MCF 10A (cell line): ENCODE results near the gene TNFSF12. TPM values are rescaled to one million over a fixed set of nuclear protein-coding genes. Genes with fewer than 3 reads are reported as not detected.
A peak's percentile ranks its signal among the peaks of the same experiment; 100 is the strongest.

Source experiments
- BruUV-seq: library from RNA; stranded (reverse); fragments of 400-500 nt; replicated peaks from 2 replicates; lab custom pipeline; 2021; lab: Mats Ljungman, UMichigan
- CTCF ChIA-PET: fragments of 300-600 bp; sonication (Branson Sonifier 250); formaldehyde crosslinking; extraction: SDS; loops from one replicate; lab custom pipeline; 2021; ENCODE audit warnings: antibody characterized with exemption, inconsistent platforms; lab: Yijun Ruan, JAX
- POLR2A ChIA-PET: fragments of 300-600, 350-650 bp; sonication (Branson Sonifier 250); formaldehyde crosslinking; extraction: SDS; loops from one replicate; lab custom pipeline; 2020; ENCODE audit warnings: antibody characterized with exemption, inconsistent platforms; lab: Yijun Ruan, JAX
- DNase-seq: peaks from one replicate; pipeline ENCODE4 v3.0.0-alpha.2; 2018; ENCODE audit not compliant: unreplicated experiment
- H3K27ac Mint-ChIP-seq: one replicate; pipeline ENCODE4 v1.8.0; 2022; ENCODE audit warnings: mild to moderate bottlenecking, low read depth, mixed read lengths; ENCODE audit not compliant: unreplicated experiment
- H3K27me3 Mint-ChIP-seq: one replicate; pipeline ENCODE4 v1.8.0; 2022; ENCODE audit warnings: mixed read lengths; ENCODE audit not compliant: insufficient read depth, unreplicated experiment
- H3K36me3 Mint-ChIP-seq: one replicate; pipeline ENCODE4 v1.8.0; 2022; ENCODE audit warnings: mild to moderate bottlenecking, moderate library complexity, mixed read lengths; ENCODE audit not compliant: insufficient read depth, unreplicated experiment
- H3K4me1 Mint-ChIP-seq: one replicate; pipeline ENCODE4 v1.8.0; 2022; ENCODE audit warnings: mixed read lengths; ENCODE audit not compliant: insufficient read depth, unreplicated experiment
- H3K4me3 Mint-ChIP-seq: one replicate; pipeline ENCODE4 v1.8.0; 2022; ENCODE audit warnings: mild to moderate bottlenecking, moderate library complexity, mixed read lengths; ENCODE audit not compliant: unreplicated experiment
- H3K9me3 Mint-ChIP-seq: one replicate; pipeline ENCODE4 v1.8.0; 2022; ENCODE audit warnings: mixed read lengths; ENCODE audit not compliant: unreplicated experiment
- intact Hi-C: fragments of 100-400 bp; cut with micrococcal nuclease; formaldehyde crosslinking; loops from 2 replicates; pipeline ENCODE4 v1.14.1; 2022
- total RNA-seq: library from RNA; stranded (reverse); gene quantifications from 2 replicates; pipeline ENCODE4 v1.2.3, GENCODE V29; 2022
- TF ChIP-seq, protein P1 (sequence below): fragments of 200-600 bp; IDR thresholded peaks from one replicate; pipeline ENCODE4 v1.8.0; 2022; ENCODE audit warnings: antibody characterized with exemption, mild to moderate bottlenecking; ENCODE audit not compliant: unreplicated experiment

The TNFSF12 gene
- total RNA-seq, 1 experiment from 2014 or later = 3.9 TPM

DNA sequence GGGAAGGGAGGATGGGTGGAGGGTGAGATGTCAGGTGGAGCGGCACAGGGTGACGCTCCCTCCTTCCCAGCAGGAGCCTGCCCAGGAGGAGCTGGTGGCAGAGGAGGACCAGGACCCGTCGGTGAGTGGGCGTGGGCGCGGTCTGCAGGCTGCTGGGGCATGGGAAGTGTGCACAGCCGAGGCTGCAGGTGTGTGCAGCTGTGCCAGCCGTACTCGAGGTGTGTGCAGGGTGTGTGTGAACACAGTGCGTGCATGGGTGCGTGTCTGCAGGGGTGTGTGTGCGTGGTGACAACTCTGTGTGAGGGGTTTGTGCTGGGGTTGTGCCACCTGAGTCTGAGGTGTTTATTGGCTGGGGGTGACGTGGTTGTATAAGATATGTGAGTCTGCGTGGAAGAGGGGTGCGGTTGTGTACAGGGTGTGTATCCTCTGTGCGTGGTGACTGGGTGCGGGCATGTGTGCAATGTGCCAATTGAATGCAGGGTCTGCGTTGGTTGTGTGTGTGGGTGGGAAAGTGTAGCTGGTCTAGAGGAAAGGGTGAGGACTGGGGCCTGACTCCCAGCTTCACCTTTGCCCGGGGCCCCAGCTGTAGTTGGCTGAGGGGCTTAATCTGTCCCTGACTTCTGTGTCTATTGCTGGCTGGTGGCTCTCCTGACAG, 670 bp downstream of the TNFSF12 start:
- Mint-ChIP-seq H3K27me3 (no peaks in the 10 kb centered on the region), H3K9me3 (no peaks in the 10 kb centered on the region), H3K4me1 (no peaks in the 10 kb centered on the region), H3K4me3 (peak overlapping the region; percentile 62), H3K36me3 (no peaks in the 10 kb centered on the region), H3K27ac (no peak overlapping the region)
- CTCF ChIA-PET = interaction anchor here (0.5 to 4.4 kb wide), 5 partner anchors 11 to 311 kb away, joined by 3 to 22 read pairs (median 5); no protein-coding TSS in a partner anchor
- intact Hi-C loops = no loop called here
- peak; percentile 11 for DNase-seq
- BruUV-seq = no TSS peak
- TF ChIP-seq, protein P1, sequence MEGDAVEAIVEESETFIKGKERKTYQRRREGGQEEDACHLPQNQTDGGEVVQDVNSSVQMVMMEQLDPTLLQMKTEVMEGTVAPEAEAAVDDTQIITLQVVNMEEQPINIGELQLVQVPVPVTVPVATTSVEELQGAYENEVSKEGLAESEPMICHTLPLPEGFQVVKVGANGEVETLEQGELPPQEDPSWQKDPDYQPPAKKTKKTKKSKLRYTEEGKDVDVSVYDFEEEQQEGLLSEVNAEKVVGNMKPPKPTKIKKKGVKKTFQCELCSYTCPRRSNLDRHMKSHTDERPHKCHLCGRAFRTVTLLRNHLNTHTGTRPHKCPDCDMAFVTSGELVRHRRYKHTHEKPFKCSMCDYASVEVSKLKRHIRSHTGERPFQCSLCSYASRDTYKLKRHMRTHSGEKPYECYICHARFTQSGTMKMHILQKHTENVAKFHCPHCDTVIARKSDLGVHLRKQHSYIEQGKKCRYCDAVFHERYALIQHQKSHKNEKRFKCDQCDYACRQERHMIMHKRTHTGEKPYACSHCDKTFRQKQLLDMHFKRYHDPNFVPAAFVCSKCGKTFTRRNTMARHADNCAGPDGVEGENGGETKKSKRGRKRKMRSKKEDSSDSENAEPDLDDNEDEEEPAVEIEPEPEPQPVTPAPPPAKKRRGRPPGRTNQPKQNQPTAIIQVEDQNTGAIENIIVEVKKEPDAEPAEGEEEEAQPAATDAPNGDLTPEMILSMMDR = no peak
- POLR2A ChIA-PET = interaction anchor here (0.5 to 1.3 kb wide), 3 partner anchors 11 to 65 kb away, joined by 3 to 5 read pairs (median 4); partner anchors contain the start of gene FXR2

DNA sequence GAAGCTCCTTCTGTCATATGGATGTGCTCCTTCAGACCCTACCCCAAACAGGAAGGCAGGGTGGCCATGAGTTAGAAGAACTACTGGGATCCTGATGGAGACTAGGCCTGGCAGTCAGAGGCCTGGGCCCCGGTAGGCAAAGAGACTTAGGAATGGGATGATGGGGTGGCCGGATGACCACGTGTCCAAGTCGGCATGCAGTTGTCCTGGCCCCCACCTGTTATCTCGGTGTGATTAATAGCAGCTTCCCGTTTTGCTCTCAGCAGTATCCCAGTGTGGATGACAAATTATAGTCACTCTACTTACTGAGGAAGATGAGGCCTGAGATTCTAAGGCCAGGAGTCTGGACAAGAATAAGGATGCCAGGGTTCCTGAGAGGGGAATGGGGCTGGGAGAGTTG, 1.5 kb downstream of the TNFSF12 start:
- H3K36me3 Mint-ChIP-seq = no peaks in the 10 kb centered on the region
- ChIA-PET POLR2A (interaction anchor here (1.3 kb wide), 2 partner anchors 10 to 37 kb away, joined by 4 to 5 read pairs; no protein-coding TSS in a partner anchor), CTCF (interaction anchor here (0.5 to 4.4 kb wide), 3 partner anchors 10 to 312 kb away, joined by 4 to 22 read pairs (median 6); no protein-coding TSS in a partner anchor)
- intact Hi-C loops = no loop called here
- TF ChIP-seq, protein P1 = no peak
- no peaks in the 10 kb centered on the region for H3K9me3 Mint-ChIP-seq
- BruUV-seq = no TSS peak
- no peaks in the 10 kb centered on the region for H3K27me3 Mint-ChIP-seq
- peak overlapping the region; percentile 62 for H3K4me3 Mint-ChIP-seq
- no peak for DNase-seq
- no peak overlapping the region for H3K27ac Mint-ChIP-seq
- H3K4me1 Mint-ChIP-seq = no peaks in the 10 kb centered on the region

DNA sequence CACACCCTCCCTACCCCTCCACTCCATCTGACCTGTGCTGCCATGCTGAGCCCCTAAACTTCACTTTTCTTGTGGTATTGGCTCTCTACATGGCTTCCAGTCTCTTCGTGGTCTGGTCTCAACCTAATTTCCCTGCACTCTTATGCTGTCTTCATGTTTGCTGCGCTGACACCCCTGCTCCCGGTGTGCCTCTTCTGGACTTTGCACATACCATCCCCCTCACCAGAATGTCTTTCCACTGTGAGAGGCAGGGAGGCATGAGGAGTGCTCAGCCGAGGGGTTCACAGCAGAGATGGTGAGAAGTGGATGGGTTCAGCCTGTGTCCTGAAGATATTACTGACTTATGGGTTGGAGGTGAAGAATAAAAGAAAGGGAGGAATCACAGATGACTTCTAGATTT, 2.5 kb downstream of the TNFSF12 start:
- Mint-ChIP-seq H3K36me3 (no peaks in the 10 kb centered on the region), H3K4me3 (no peak overlapping the region), H3K9me3 (no peaks in the 10 kb centered on the region), H3K4me1 (no peaks in the 10 kb centered on the region), H3K27ac (no peak overlapping the region), H3K27me3 (no peaks in the 10 kb centered on the region)
- ChIA-PET POLR2A (interaction anchor here (0.7 to 0.8 kb wide), 2 partner anchors 68 to 89 kb away, joined by 3 read pairs; partner anchors contain the start of gene POLR2A), CTCF (interaction anchor here (0.8 to 3.0 kb wide), 2 partner anchors 36 to 38 kb away, joined by 3 to 13 read pairs; no protein-coding TSS in a partner anchor)
- DNase-seq = no peak
- intact Hi-C loops = no loop called here
- BruUV-seq = no TSS peak
- TF ChIP-seq, protein P1 = no peak

DNA sequence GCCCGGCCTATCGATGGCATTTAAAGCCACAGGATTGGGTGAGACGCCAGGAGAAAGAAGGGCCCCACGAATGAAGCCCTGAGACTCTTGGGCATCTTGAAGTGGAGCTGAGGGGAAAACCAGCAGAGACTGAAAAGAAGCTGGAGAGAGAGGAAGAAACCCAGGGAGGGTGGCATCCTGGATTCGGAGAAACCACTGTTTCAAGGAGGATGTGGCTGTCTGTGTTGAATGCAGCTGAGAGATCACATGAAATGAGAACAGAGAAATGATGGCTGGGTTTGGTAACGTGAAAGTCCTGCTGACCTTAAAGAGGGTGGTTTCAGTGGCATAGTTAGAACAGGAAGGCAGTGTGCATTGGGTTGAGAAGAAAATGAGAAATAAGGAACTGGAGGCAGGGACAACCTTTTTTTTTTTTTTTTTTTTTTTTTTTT, 3.8 kb downstream of the TNFSF12 start:
- intact Hi-C loops = no loop called here
- no peak overlapping the region for H3K4me3 Mint-ChIP-seq
- no peaks in the 10 kb centered on the region for H3K27me3 Mint-ChIP-seq

More for the DNA sequence above, 3.8 kb downstream of the TNFSF12 start:
- Mint-ChIP-seq H3K36me3 (no peaks in the 10 kb centered on the region), H3K9me3 (no peaks in the 10 kb centered on the region), H3K4me1 (peaks cover 1% of the 10 kb centered on the region), H3K27ac (no peak overlapping the region)
- POLR2A ChIA-PET = no interaction called here
- TF ChIP-seq, protein P1 = no peak
- BruUV-seq = no TSS peak
- CTCF ChIA-PET = interaction anchor here (0.6 to 3.0 kb wide), 3 partner anchors 17 to 39 kb away, joined by 3 to 13 read pairs (median 4); no protein-coding TSS in a partner anchor
- no peak for DNase-seq
